GM23248 (cell line): ENCODE results near the gene UCP2. TPM values are rescaled to one million over a fixed set of nuclear protein-coding genes. Genes with fewer than 3 reads are reported as not detected.

Experiments used
- DNase-seq: peaks from one replicate; pipeline ENCODE4 v3.0.0-alpha.2; 2015
- H2AFZ ChIP-seq: fragments of 200-600 bp; sonication (generic); 2 replicates; pipeline ENCODE4 v1.6.1; 2016; ENCODE audit warnings: antibody characterized with exemption
- H3F3A ChIP-seq: fragments of 200-600 bp; sonication (generic); 2 replicates; pipeline ENCODE4 v1.6.1; 2016; ENCODE audit warnings: mild to moderate bottlenecking, antibody characterized with exemption, mixed run types; ENCODE audit not compliant: insufficient read depth
- H3K27ac ChIP-seq: fragments of 200-600 bp; sonication (generic); 2 replicates; pipeline ENCODE4 v1.5.1; 2016; ENCODE audit warnings: mild to moderate bottlenecking
- H3K27me3 ChIP-seq: fragments of 200-600 bp; sonication (generic); replicated peaks from 2 replicates; pipeline ENCODE4 v1.6.1; 2016; ENCODE audit warnings: mild to moderate bottlenecking; ENCODE audit not compliant: insufficient read depth
- H3K36me3 ChIP-seq: fragments of 200-600 bp; sonication (generic); 2 replicates; pipeline ENCODE4 v1.6.1; 2016; ENCODE audit warnings: low read depth, mild to moderate bottlenecking
- H3K4me1 ChIP-seq: fragments of 200-600 bp; sonication (generic); 2 replicates; pipeline ENCODE4 v1.6.1; 2016; ENCODE audit warnings: mild to moderate bottlenecking; ENCODE audit not compliant: insufficient read depth
- H3K4me2 ChIP-seq: fragments of 200-600 bp; sonication (generic); one replicate; pipeline ENCODE4 v1.6.1; 2016; ENCODE audit warnings: mild to moderate bottlenecking; ENCODE audit not compliant: unreplicated experiment
- H3K4me3 ChIP-seq: fragments of 200-600 bp; sonication (generic); 2 replicates; pipeline ENCODE4 v1.5.1; 2016; ENCODE audit warnings: mild to moderate bottlenecking
- H3K79me2 ChIP-seq: fragments of 200-600 bp; sonication (generic); 2 replicates; pipeline ENCODE4 v1.6.1; 2016; ENCODE audit warnings: mild to moderate bottlenecking; ENCODE audit not compliant: insufficient read depth
- H3K9ac ChIP-seq: fragments of 200-600 bp; sonication (generic); 2 replicates; pipeline ENCODE4 v1.6.1; 2016; ENCODE audit warnings: mild to moderate bottlenecking
- H3K9me2 ChIP-seq: fragments of 200-600 bp; sonication (generic); 2 replicates; pipeline ENCODE4 v1.6.1; 2016; ENCODE audit warnings: mixed run types, mild to moderate bottlenecking, moderate library complexity; ENCODE audit not compliant: insufficient read depth
- H3K9me3 ChIP-seq: fragments of 200-600 bp; sonication (generic); one replicate; pipeline ENCODE4 v1.6.1; 2017; ENCODE audit warnings: low read depth
- H4K20me1 ChIP-seq: fragments of 200-600 bp; sonication (generic); 2 replicates; pipeline ENCODE4 v1.6.0; 2016; ENCODE audit not compliant: insufficient read depth
- EZH2 ChIP-seq: fragments of 200-600 bp; sonication (generic); IDR thresholded peaks from 2 replicates; pipeline ENCODE4 v1.6.1; 2018; ENCODE audit warnings: antibody characterized with exemption, mild to moderate bottlenecking; ENCODE audit not compliant: insufficient read depth, poor library complexity, severe bottlenecking
- EZH2phosphoT487 ChIP-seq: fragments of 200-600 bp; sonication (generic); IDR thresholded peaks from 2 replicates; pipeline ENCODE4 v1.6.1; 2018; ENCODE audit warnings: antibody characterized with exemption, moderate library complexity, mild to moderate bottlenecking, low read depth; ENCODE audit not compliant: insufficient read depth
- WGBS, 2 experiments: methylation state at CpG; one replicate each; pipeline ENCODE4 v1.1.6; 2015 to 2017; ENCODE audit warnings: low lambda C conversion rate in 2 of 2, low coverage in 1 of 2; ENCODE audit errors: missing lambda C conversion rate in 2 of 2; 5-methylcytosine and 5-hydroxymethylcytosine counted together
- in situ Hi-C: fragments of 300-500 bp; cut with MboI; formaldehyde crosslinking; loops from 2 replicates; pipeline ENCODE4 v1.15.0; 2020
- polyA plus RNA-seq: library from polyadenylated mRNA; unstranded; fragments of >200 nt; fragmentation: Nextera tagmentation; extraction: Ambion mirVana; gene quantifications from 2 replicates; pipeline ENCODE4 v1.2.1, GENCODE V29; 2016
- total RNA-seq: library from RNA; depleted of rRNA; stranded (reverse); fragments of >200 nt; shearing (Covaris generic); gene quantifications from 2 replicates; pipeline ENCODE4 v1.2.3, GENCODE V29; 2014

UCP2 gene
- total and polyA plus RNA-seq, 2 experiments from 2014 or later, result 2.0 TPM; not detected in 1

GRCh38 chr11:73997120-73997770 is 14.6 kb upstream of the UCP2 start:
- Histone ChIP-seq H3K9me2 (no peaks in the 10 kb centered on the region), H4K20me1 (no peaks in the 10 kb centered on the region), H3K27ac (no peak overlapping the region), H3K79me2 (no peaks in the 10 kb centered on the region), H3K27me3 (no peaks in the 10 kb centered on the region), H3K4me3 (no peak overlapping the region), H3K4me2 (no peak overlapping the region), H3K9me3 (no peaks in the 10 kb centered on the region), H3K9ac (no peak overlapping the region), H3K4me1 (no peaks in the 10 kb centered on the region), H3F3A (no peaks in the 10 kb centered on the region), H2AFZ (no peak overlapping the region), H3K36me3 (no peaks in the 10 kb centered on the region)
- DNase-seq, result no peak
- in situ Hi-C loops, result no loop called here
- WGBS, 2 experiments, result 76 to 77% methylated on average over 6 of the region's 6 CpGs
- TF ChIP-seq EZH2 (no peak), EZH2phosphoT487 (no peak)

GRCh38 chr11:73996161-73996747 is 13.6 kb upstream of the UCP2 start:
- no peak for DNase-seq
- no peak overlapping the region for H3K4me2 ChIP-seq
- WGBS, 2 experiments, result 66 to 81% methylated on average over 4 of the region's 4 CpGs
- no peaks in the 10 kb centered on the region for H3K36me3 ChIP-seq
- H3K4me3 ChIP-seq, result no peak overlapping the region
- H3K79me2 ChIP-seq, result no peaks in the 10 kb centered on the region
- no peaks in the 10 kb centered on the region for H3K9me2 ChIP-seq
- H3K27me3 ChIP-seq, result no peaks in the 10 kb centered on the region
- in situ Hi-C loops, result no loop called here
- TF ChIP-seq EZH2phosphoT487 (no peak), EZH2 (no peak)
- H3K9ac ChIP-seq, result no peak overlapping the region
- no peaks in the 10 kb centered on the region for H3K9me3 ChIP-seq
- H3K4me1 ChIP-seq, result no peaks in the 10 kb centered on the region
- no peaks in the 10 kb centered on the region for H3F3A ChIP-seq
- no peak overlapping the region for H2AFZ ChIP-seq
- H4K20me1 ChIP-seq, result no peaks in the 10 kb centered on the region
- H3K27ac ChIP-seq, result no peak overlapping the region

- WGBS, 2 experiments, result 30 to 43% methylated on average over 2 of the region's 2 CpGs
- Histone ChIP-seq H3K9ac (no peak overlapping the region), H3K27ac (no peak overlapping the region), H3F3A (no peaks in the 10 kb centered on the region), H3K4me1 (no peaks in the 10 kb centered on the region), H3K4me3 (no peak overlapping the region), H3K36me3 (no peaks in the 10 kb centered on the region), H2AFZ (no peak overlapping the region), H4K20me1 (no peaks in the 10 kb centered on the region), H3K9me3 (no peaks in the 10 kb centered on the region), H3K9me2 (no peaks in the 10 kb centered on the region), H3K27me3 (no peaks in the 10 kb centered on the region), H3K4me2 (no peak overlapping the region), H3K79me2 (no peaks in the 10 kb centered on the region)
- no peak for TF ChIP-seq EZH2
- TF ChIP-seq EZH2phosphoT487, result no peak
- no peak for DNase-seq
- in situ Hi-C loops, result no loop called here
Measured at GRCh38 chr11:73995731-73996130, 13.1 kb upstream of the UCP2 start.

GRCh38 chr11:73995247-73995646 is 12.6 kb upstream of the UCP2 start:
- Histone ChIP-seq H2AFZ (no peak overlapping the region), H3K9me2 (no peaks in the 10 kb centered on the region), H3K27ac (no peak overlapping the region), H3K36me3 (no peaks in the 10 kb centered on the region), H3K9me3 (no peaks in the 10 kb centered on the region), H4K20me1 (no peaks in the 10 kb centered on the region), H3K4me2 (no peak overlapping the region), H3F3A (no peaks in the 10 kb centered on the region), H3K4me1 (no peaks in the 10 kb centered on the region), H3K79me2 (no peaks in the 10 kb centered on the region), H3K27me3 (no peaks in the 10 kb centered on the region), H3K4me3 (no peak overlapping the region), H3K9ac (no peak overlapping the region)
- TF ChIP-seq EZH2phosphoT487 (no peak), EZH2 (no peak)
- in situ Hi-C loops, result no loop called here
- 64 to 68% methylated on average over 2 of the region's 2 CpGs for WGBS, 2 experiments
- peak; percentile 32 for DNase-seq
